Activated T-cell treated with anti-CD3 and anti-CD28 coated beads for 4 hours (primary cell): ENCODE data around the gene SERAC1.

ENCODE experiments used
- DNase-seq: peaks from one replicate; pipeline ENCODE4 v3.0.0-alpha.2; 2020

The SERAC1 gene

GRCh38 chr6:158118886-158119285 lies 49.2 kb downstream of the SERAC1 start:
- DNase-seq: no peak

GRCh38 chr6:158115508-158115907 lies 52.6 kb downstream of the SERAC1 start:
- DNase-seq: no peak

- no peak for DNase-seq
Measured at GRCh38 chr6:158115102-158115501, 53.0 kb downstream of the SERAC1 start.

GRCh38 chr6:158113802-158114201 lies 54.3 kb downstream of the SERAC1 start:
- no peak for DNase-seq

GRCh38 chr6:158111987-158112386 lies 56.1 kb downstream of the SERAC1 start:
- DNase-seq: no peak

- DNase-seq: no peak
Measured at GRCh38 chr6:158110986-158111385, 57.1 kb downstream of the SERAC1 start.

- no peak for DNase-seq
Measured at GRCh38 chr6:158109748-158110147, 58.3 kb downstream of the SERAC1 start.

GRCh38 chr6:158104696-158105095 lies 63.4 kb downstream of the SERAC1 start:
- DNase-seq: no peak

- no peak for DNase-seq
Measured at GRCh38 chr6:158103228-158103627, 64.8 kb downstream of the SERAC1 start.

GRCh38 chr6:158095671-158096070 lies 72.4 kb downstream of the SERAC1 start:
- DNase-seq: no peak

- DNase-seq: no peak
Measured at GRCh38 chr6:158095031-158095430, 73.0 kb downstream of the SERAC1 start.

GRCh38 chr6:158092806-158093205 lies 75.3 kb downstream of the SERAC1 start:
- no peak for DNase-seq

- DNase-seq: no peak
Measured at GRCh38 chr6:158087224-158087867, 80.7 kb downstream of the SERAC1 start.

GRCh38 chr6:158086504-158087223 lies 81.4 kb downstream of the SERAC1 start:
- DNase-seq: no peak

GRCh38 chr6:158086054-158086503 lies 82.0 kb downstream of the SERAC1 start:
- DNase-seq: no peak

- no peak for DNase-seq
Measured at GRCh38 chr6:158085261-158086053, 82.6 kb downstream of the SERAC1 start.

- DNase-seq: no peak
Measured at GRCh38 chr6:158083455-158084325, 84.4 kb downstream of the SERAC1 start.

GRCh38 chr6:158081657-158081935 lies 86.5 kb downstream of the SERAC1 start:
- DNase-seq: no peak

- DNase-seq: no peak
Measured at GRCh38 chr6:158080849-158081656, 87.0 kb downstream of the SERAC1 start.

GRCh38 chr6:158078320-158078719 lies 89.7 kb downstream of the SERAC1 start:
- no peak for DNase-seq

GRCh38 chr6:158077676-158078075 lies 90.4 kb downstream of the SERAC1 start:
- DNase-seq: no peak

GRCh38 chr6:158076548-158076947 lies 91.5 kb downstream of the SERAC1 start:
- DNase-seq: no peak
